HG03442 (cell line): ENCODE results near the gene TMOD3.
A peak's percentile ranks its signal among the peaks of the same experiment; 100 is the strongest.
"Not testable (repeated sequence)": the region's sequence is repeated elsewhere in the genome, so short reads cannot be mapped to it uniquely, and the experiment has no call there.

Experiments used
- ATAC-seq: cut with Tn5 transposase; IDR thresholded peaks from one replicate; pipeline ENCODE4 v1.9.1; 2021; ENCODE audit warnings: mild to moderate bottlenecking, moderate library complexity; ENCODE audit not compliant: unreplicated experiment

TMOD3 gene

DNA sequence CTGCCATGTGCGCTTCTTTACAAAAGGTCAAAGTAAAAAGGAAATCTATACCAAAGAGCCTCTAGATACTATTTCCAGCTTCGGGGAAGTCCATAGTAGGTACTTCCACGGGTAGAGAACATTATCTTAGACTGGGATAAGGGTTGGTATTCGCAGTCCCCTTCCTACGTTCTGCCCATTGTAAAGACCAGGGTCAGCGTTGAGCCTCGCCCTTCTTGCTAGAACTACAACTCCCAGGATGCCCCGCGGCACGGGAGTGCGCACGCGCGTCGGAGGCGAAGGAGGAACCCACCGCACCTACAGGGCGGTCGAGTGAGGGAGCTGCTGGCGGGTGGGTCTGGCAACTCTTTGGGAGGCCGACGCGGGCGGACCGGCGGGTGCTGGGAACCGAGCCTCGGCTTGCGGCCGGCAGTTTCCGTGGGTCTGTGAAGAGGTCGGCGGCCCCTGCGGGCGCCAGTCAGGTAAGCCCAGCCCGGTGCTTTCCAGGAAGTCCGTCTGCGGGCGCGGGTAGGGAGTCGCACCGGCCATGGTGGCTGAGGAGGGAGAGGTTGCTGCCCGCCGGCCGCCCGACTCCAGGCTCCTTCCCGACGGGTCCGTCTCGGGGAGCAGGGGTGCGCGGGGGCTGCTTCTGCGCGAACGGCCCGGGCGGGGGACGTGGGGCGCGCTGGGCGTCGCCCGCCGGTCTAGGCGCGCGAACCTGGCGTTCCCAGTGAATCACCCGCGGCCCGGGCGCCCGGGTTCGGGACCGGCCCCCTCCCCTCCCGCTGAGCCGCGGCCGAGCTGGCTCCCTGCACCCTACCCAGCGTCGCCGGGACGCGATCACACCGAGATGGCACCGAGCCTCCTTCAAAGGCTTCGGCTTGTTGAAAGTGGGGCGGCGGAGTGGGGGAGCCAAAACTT, at the start of gene TMOD3:
Gene TMOD3 (plus strand): TSS at position 278 of the 900 bp plus-strand sequence. CDS start 33,232 bp downstream, outside the sequence.
- peak; percentile 83 for ATAC-seq

DNA sequence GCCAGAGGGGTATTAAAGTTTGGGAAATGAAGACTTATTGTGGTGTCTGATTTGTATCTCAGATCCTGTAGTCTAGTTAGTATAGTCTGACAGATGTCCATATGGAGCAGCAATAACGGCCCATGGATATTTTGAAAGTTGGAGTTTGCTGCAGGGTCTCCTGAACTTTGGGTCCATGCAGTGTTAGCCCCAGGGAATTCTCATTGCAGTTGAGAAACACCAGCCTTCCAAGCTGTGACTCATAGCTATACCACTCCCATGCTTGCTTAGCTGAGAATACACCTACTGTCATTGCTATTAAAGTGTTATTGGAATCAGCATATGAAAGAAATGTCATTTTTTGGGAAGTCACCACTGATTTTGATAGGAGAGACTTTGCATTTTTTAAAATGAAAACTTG, 48.8 kb upstream of the TMOD3 start:
- ATAC-seq, result no peak

DNA sequence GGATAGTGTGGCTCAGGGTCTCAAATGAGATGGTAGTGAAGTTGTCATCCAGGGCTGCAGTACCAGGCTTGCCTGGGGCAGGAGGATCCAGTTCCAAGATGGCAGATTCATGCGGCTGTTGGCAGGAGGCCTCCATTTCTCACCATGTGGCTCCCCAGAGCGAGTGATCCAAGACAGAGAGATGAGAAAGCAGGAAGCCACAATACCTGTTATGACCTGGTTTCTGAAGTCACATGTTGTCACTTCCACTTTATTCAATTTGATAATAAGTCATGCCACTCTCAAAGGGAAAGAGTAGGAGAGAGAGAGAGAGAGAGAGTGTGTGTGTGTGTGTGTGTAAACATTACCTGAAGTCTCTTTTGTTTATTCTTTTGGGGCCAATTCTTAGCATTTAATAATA, 47.9 kb upstream of the TMOD3 start:
- no peak for ATAC-seq

DNA sequence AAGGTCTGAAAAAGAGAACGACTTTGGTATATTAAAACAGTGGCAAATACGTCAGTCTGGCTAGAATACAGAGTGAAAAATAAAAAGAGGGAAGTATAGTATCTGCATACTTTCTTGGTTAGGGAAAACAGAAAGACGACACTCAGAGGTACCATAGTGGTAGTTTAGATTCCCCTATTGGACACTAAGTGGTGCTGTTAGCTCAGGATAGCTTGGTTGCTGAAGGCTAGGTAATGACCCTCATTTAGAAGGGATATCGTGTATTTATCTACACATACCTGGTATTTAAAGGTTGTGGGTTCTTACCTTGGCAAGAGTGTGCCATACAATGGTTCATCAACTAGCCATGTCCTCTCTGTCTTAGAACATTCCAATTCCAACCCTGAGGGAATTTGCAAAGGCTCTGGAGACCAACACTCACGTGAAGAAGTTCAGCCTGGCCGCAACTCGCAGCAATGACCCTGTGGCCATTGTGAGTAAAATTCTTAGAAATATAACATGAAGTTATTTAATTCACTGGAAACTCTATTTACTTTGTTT, 47.0 kb upstream of the TMOD3 start:
- no peak for ATAC-seq

DNA sequence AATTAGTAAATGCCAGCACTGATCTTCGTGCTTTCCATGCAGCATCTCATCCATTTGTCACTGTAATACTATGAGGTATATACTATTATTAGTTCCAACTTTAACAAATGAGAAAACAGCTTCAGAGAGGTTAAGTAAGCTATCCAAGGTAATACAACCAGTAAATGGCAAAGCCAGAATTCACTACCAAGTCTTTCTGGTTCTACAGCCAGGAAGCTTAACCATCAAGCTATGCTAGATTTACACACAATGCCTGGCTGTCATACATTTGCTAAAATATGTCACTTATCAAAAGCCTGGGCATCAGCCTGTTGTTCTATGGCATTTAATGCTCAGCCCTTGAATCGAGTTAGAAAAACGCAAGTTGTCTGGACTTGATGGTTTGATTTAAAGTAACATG, 45.5 kb upstream of the TMOD3 start:
- ATAC-seq, result no peak

DNA sequence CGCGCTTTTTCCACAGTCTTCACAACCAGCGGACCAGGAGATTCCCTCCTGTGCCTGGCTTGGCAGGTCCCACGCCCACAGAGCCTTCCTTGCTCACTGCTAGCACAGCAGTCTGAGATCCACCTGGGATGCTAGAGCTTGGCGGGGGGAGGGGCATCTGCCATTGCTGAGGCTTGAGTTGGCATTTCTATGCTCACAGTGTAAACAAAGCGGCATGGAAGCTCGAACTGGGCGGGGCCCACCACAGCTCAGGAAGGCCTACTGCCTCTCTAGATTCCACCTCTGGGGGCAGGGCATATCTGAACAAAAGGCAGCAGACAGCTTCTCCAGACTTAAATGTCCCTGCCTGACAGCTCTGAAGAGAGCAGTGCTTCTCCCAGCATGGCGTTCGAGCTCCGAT, 42.3 kb upstream of the TMOD3 start:
- ATAC-seq, result not testable (repeated sequence)

DNA sequence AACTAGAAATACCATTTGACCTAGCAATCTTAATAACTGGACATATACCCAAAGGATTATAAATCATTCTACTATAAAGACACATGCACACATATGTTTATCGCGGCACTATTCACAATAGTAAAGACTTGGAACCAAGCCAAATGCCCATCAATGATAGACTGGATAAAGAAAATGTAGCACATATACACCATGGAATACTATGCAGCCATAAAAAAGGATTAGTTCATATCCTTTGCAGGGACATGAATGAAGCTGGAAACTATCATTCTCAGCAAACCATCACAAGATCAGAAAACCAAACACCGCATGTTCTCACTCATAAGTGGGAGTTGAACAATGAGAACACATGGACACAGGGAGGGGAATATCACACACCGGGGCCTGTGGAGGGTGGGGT, 37.0 kb upstream of the TMOD3 start:
- not testable (repeated sequence) for ATAC-seq

DNA sequence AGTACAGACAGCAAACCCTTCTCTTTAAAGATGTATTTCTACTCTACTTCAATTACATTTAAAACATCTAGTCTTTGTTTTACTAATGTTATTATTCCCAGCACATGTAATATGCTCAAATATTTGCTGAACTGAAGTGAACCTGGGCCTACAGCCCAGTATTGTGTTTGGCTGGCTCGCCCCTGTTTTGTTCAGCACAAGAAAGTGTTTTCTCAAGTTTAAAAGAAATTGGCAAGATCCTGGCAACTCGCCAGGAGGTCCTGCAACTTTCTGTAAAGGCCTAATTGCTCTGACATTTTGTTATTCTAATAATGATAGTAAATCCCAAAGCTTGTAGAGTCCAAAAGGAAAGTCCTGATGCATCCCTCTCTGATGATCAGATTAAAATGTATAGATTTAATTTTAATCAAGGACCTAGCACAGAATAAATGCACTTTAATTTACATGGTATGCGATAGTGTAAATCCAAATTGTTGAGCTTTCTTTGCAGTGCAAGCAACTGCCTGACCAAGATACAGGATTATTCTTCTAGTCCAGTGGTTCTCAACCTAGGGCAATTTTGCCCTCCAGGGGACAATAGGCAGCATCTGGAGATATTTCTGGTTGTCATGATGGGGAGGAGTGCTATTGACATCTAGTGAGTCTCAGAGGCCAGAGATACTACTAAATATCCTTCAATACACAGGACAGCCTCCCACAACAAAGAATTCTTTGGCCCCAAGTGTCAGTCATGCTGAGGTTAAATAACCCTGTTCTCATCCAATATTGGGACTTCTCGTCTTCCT, 35.7 kb upstream of the TMOD3 start:
- no peak for ATAC-seq

DNA sequence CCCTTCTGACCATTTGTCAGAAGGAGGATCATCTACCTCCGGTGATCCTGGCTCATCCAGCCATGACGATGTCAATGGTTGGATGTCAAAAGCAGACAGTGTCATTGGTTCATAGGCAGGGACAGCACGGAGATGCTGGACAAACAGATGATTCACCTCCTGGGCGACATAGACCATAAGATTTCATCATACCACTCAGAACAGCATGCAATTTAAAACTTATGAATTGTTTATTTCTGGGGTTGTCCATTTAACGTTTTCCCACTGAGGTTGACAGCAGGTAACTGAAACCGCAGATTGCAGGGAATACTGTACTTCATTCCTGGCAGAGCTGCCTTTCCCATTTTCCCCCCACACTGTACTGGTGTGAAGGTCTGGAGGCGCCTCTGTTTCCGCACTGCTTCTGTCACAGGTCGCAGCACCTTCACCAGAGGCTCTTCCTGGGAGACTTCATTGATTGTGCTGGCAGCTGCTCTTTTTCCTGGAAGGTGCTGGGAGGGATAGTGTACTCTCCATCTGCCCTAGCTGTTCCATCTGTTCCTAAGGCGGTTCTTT, 32.5 kb upstream of the TMOD3 start:
- ATAC-seq, result no peak

DNA sequence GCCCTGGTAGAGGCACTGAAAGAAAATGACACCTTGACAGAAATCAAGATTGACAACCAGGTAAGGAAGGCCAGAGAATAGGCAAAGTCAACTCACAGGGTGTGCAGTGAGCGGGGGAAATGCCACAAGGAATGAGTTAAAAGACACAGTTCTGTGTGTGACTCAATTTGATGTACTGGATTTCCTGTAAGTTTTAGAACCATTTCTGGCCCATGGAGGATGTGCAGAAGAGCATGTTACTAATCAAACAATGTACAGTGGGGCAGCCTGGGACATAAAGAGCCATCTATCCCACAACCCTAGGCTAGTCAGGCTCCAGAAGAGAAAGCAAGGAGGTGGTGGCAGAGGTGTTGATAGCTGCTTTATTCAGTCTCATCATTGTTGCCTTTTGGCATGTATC, 31.2 kb upstream of the TMOD3 start:
- no peak for ATAC-seq

DNA sequence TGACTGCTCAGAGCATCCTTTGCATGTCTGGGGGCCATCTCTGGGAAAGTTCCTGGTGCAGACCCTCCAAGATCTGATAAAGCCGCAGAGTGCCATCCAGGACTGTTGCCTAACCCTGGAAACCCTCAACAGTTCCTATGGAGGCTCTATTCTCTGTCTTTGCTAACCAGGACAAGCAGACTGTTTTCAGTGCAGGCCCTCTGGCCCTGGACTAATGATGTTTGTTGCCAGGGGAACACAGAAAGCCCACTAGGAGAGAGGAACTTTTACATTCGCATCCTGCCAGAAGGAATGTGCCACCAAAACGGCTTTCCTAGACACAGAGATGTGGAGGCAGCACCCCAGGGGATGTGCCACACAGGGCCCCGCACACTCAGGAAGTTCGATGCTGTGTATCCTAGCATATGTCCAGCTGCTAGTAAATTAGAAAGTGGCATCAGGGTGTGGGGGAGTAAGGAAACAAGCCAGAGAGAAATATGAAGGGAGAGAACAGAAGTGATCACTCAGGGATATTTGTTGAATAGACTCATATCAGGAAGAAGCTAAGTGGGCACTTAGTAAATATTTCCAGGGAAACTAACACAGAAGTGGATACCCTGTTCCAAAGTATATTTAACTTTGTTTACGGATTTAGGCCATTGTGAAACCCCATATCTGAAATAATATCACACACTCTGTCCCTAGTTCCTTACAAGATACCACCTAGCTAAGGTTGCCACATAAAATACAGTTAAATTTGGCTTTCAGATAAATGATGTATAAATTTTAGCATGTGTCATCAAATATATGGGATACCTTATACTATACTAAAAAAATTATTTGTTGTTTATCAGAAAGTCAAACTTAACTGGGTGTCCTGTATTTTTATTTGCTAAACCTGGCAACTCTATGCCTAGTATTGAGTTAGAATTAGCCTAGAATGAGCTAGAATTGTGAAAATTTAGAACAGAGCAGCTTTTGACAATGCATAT, 29.9 kb upstream of the TMOD3 start:
- ATAC-seq, result no peak

DNA sequence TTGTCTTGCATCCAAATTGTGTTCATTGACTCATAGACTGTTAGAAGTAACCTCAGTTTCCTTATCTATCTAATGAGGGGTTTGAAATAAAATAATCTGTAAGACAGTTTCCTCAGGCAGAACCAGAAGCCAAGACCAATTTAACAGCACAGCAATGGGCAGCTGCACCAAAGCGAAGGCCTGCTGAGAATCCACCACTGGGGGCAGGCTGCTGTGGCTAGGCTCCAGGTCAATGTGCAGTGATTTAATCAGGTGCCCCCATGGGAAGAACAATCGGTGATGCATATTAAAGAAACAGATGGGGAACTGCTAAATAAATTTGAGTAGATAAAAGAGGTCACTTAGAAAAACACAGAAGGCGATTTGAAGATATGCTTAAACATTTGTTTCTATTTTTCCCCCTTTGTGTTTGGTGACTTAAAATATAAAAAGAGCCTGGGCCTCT, 28.0 kb upstream of the TMOD3 start:
- ATAC-seq, result no peak

DNA sequence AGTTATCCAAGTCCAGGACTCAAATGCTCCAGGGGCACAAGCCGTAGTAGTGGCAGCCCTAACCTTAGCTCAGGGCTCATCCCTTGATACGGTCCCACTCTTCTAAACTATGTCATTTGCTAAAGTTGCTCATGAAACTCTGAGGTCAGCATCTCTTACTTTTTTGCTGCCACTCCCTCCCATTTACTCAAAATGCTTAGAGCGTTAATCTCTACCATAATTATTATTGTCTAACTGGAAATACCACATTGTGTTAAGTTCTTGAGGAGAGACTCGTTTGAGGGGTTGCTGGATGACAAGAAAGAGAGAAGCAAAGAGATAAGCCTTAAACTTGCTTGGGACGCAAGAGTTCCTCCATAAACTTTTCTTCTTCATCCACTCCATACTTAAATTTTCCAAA, 26.9 kb upstream of the TMOD3 start:
- no peak for ATAC-seq

DNA sequence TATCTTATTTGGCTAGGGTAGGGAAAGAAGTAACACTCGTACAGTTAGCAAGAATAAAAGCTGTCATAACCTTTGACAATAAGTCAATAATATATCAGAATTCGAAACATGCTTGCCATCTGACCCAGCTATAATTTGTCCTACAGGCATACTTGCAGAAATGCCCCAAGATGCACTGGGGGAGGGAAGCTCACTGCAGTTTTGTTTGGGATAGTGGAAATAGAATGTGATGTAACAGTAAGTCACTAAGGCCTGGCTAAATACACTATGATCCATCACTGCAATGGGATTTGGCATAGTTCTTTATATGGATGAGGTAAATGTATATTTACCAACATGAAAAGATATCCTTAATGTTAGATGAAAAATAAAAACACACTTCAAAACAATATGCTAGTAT, 25.5 kb upstream of the TMOD3 start:
- no peak for ATAC-seq

DNA sequence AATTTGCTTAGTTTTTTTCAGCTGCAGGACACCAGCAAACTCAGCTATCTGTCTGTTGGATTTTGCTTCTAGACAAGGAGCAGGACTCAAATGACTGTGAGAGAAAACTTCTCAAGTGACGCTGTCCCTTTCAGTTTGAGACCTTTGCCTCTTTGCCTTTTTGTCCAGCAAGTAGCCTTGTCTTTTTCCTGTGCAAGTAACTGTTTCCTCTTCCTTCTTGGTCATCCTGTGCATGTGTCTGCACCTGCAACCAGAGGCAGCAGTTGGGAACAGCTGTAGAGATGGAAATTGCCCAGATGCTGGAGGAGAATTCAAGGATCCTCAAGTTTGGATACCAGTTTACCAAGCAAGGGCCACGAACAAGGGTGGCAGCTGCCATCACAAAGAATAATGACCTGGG, 23.3 kb upstream of the TMOD3 start:
- no peak for ATAC-seq

DNA sequence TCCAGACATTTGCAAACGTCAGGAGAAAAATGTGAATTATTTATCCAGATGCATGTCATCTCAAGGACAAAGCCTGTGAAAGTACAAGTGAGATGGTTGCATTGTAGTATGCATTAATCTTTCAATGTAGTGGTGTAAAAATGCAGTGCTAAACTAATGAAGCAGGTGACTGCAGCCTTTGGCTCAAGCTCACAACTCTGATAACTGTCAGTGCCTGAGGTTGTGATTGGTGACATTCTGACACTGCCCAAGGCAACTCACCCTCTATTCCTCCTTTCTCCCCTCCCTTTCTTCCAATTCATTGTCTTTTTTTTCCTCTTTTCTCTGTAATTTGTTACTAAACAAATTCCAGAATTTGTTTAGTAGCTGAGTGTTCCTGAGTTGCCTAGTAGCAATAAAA, 20.0 kb upstream of the TMOD3 start:
- ATAC-seq, result no peak

DNA sequence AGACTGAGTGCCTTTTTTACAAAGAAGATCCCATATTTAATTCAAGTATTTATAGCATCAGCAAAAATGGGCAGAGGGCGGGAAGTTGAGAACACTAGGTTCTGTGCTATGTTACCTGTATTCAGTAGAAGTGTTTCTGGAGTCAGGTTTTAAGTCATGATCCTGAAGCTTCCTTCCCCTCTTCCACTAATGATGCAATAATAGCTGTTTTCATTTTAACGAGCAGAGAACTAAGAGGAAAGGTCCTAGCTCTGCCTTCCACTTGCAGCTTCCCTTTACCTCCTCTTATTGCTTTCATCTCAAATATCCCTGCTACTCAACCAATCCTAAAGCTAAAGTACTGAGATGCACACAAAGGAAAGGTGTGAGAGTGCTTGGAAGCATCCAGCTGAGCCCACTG, 16.9 kb upstream of the TMOD3 start:
- no peak for ATAC-seq

DNA sequence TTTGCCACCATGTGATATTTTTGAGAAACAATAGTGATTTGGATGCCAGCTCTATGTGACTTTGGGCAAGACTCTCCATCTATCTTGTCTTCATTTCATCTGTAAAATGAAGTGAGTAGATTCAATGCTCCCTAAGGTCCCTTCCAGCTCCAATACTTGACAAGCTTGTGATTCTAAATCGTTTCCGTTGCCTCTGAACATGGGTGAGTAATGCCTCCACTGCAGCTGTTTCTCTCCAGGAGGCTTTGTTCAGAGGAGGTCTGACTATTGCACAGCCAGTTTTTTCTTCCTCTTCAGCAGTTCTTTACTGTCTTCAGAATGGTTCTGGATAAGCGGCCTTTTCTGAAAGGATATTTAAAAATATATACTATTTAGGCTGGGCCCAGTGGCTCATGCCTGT, 14.8 kb upstream of the TMOD3 start:
- no peak for ATAC-seq

DNA sequence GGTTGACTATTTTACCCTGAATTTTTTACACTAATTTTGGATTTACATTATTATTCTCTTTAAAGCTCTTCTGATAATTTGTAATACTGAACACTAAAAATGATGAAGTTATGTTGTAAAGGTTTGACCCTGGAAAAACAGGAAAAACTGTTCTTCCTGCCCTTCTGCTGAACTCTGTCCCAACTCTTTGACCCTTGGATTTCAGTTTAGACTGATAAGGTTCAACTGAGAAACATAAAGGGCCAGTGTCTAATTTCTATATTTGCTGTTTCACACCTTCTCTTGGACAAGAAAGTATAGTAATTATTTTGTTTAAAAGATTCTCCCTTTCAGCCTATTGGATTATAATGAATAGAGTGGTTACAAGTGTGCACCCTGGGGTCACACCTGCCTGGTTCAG, 12.8 kb upstream of the TMOD3 start:
- ATAC-seq, result no peak

DNA sequence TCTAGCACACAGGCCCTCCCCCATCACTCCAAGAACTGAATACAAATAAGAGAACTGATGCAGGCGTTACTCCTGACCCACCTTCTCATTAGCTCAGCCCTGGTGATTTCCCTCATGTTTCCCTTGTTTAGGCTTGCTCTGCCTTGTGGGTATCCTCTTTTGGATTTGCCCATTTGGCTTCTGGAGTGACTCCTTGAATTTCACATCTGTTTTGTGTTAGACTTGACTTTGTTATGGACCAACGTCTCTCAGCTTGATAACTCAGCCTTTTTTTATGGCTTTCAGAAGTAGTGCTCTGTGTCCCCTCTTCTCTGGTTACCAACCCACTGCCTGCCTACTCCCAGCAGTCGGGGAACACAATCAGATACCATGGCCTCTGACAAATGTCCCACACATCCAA, 11.3 kb upstream of the TMOD3 start:
- ATAC-seq, result no peak
